Activated CD4-positive, alpha-beta T cell treated with anti-CD3 and anti-CD28 coated beads, Interleukin-2, amount 50 U/mL, for 1 hour (primary cell): ENCODE measurements around the gene PTPRE.
A peak's percentile ranks its signal among the peaks of the same experiment; 100 is the strongest.

Source experiments
- DNase-seq: peaks from one replicate; pipeline ENCODE4 v3.0.0-alpha.2; 2020

The PTPRE gene

GRCh38 chr10:127906548-127907377, at the start of gene PTPRE:
PTPRE (plus strand) TSS chr10:127907103; CDS start chr10:128040882, 133,779 bp downstream.
- peak; percentile 60 for DNase-seq

DNA sequence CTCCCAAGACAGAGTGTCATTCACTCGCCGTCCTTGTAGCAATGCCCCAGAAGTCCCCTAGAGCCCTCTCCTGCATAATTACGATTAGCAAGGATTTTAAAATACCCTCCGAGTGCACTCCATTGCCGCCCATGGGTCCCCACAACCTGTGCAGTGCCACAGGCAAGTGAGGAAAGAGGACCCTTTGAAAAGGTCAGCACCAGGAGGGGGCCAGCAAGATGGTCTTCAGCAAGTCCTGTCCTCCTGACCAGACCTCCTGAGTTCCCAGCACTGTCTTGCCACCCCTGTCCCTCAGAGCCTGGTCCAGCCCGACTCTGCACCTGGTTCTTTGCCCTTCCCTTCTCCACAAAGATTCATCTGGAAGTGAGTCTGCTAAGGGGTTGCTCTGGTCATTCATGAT, 46.3 kb upstream of the PTPRE start:
- DNase-seq = no peak

DNA sequence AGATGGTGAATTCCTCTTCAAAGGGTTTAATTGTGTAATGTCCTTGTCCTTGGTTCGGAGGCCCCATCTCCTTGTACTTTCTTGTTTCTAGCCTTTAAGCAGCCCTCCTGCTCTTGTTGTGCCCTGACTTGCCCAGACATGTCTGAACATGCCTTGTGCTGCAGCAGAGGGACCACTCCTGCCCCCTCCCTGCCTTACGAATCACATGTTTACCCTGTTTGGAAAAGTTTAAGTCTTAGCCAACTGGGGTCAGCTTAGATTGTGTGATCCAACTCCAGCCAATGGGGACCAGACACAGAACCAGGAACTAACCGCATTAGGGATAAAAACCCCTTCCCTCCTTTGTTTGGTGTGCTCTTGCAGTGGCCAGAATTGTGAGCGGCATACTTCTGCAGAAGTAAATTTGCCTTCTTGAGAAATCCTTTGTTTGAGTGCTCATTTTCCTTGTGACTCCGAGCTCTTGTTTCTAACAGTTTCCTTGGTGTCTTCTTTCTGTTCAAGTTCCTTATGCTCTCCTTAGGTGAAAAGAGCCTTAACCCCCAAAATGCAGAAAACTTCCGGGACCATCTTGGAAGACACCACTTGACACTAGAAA, 43.6 kb upstream of the PTPRE start:
- no peak for DNase-seq

DNA sequence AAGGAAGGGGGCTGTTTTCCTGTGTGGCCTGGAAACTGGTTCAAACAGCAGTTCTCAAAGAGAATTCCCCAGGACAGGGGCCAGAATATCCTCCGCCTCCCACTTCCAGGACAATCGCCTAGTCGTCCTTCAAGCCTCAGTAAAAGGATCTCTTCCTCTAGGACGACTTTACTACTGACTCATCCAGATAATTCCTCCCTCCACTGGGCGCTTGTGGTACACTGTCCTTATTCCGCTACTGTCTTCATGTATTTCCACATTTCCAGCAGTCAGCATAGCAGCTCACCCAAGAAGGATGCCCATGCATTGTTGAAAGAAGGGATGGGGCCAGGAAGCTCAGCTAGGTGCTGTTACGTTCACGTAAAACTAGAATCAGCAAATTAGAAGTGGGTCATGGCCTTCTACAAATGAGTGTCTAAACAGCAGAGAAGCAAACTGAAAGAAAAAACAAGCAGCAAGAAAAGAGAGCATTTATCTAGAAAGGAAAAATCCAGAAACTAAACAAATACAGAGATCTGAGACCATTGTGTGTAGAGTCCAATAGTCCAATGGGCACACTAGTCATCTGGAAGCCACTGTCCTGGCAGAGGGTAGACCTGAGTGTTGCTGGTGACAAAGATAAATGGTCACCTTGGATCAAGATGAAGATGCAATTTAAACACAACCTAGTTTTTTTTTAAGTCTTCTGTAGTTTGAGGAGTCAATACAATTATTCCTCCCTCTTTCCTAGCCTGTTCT, 40.5 kb upstream of the PTPRE start:
- no peak for DNase-seq

- no peak for DNase-seq
These were observed 39.1 kb upstream of the PTPRE start for GRCh38 chr10:127867805-127868204.

DNA sequence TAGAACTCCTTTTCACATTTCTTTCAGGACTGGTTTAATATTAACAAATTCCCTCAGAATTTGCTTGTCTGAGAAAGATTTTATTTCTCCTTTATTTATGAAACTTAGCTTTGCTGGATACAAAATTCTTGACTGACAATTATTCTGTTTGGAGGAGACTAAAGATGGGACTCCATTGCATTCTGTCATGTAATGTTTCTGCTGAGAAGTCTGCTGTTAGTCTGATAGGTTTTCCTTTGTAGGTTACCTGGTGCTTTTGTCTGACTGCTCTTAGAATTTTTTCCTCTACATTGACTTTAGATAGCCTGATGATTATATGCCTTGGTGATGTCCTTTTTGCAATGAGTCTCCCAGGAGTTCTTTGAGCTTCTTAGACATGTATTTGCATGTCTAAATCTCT, 37.6 kb upstream of the PTPRE start:
- no peak for DNase-seq

- DNase-seq = no peak
These were observed 35.3 kb upstream of the PTPRE start for GRCh38 chr10:127871631-127872010.

DNA sequence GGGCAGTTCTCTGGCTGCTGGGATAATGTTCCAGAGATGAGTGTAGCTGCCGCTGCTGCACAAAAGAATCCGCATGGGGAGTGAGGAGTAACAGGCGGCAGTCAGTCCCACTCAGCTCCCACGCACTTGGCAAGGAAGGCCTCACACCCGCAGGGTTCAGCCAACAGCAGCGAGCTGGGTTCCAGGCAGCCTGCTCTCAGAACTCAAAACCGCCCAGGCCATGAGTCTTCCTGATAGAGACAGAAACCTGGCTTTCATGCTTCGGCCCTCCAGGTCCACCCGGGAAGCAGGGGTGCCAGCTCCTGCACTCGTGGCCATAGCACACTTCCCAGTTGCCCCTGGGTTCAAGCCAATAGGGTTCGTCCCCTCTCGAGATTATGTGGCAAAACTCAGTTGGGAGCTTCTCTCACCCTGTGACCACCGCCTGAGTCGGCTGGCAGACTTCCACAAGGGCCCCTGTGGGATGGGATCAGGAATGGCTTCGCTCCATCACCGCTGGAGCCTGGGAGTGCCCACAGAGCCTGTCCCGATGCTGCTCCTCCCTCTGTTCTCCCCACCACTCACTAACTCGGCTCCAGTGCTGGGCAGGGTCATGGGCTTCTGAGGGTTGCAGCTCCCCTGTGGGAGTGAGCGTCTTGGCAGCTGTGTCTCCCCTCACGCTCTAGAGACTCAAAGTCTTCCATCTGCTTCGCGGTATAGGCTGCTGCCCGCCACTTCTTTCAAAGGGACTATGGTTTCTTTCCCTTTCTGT, 34.7 kb upstream of the PTPRE start:
- no peak for DNase-seq

- DNase-seq = no peak
These were observed 33.9 kb upstream of the PTPRE start for GRCh38 chr10:127872871-127873600.

DNA sequence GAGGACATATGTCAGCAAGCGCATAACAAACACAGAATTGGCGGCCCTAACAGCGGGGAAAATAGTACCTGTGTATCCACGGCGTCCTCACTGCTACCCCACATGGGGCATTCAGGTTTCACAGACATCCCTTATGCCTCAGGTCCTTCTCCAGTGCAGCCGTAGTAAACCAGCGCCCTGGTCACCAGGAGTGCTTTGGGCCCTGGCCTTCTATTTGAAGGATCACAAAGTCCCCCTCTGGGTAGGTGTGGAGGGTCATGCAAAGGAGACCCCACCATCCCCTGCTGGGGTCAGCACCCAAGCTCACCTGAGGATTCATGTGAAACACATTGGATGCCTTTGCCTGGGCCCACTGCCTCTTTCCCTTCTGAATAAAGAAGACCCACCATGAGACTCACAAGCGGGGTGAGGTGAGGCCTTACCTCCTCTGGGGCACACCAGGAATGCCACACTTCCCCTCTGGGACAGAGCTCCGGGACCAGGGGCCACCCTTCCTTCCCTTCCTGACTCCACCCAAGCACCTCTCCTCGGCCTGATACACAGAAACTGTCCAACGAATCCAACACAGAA, 32.9 kb upstream of the PTPRE start:
- no peak for DNase-seq

DNA sequence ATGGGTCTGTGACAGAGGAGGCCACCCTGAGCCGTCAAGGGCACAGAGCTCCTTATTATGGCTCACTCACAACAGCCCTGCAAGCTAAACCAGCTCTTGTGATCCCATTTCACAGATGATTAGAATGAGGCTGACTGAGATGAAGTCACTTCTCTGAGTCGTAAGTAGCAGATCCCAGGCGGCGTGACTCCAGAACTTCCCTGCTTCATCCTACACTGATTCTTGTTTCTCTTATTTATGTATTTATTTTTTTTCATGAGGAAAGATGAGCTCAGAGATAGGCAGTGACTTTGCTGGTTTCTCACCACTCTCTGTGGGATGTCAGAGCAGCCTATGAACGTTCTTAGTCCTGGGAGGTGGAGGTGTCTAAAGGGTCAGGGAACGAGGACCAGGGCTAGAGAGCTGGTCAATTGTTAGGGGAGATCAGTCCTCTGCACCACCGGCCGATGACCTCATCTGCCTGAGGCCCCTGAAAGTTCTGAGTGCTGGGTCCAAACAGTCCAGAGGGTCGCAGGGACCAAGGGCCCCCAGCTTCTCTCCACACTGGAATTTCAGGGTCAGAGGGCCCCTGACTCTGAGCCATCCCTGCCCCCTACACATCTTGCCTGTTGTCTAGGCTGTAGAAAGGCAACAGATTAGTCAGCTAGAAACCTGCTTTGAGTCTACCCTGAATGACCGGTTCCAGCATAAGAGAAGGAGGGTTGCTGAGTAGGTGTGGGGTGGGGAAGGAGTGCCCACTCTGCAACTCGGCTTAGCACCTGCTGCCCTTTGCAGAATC, 32.0 kb upstream of the PTPRE start:
- DNase-seq = no peak

GRCh38 chr10:127875449-127875765, 31.5 kb upstream of the PTPRE start:
- DNase-seq = no peak

DNA sequence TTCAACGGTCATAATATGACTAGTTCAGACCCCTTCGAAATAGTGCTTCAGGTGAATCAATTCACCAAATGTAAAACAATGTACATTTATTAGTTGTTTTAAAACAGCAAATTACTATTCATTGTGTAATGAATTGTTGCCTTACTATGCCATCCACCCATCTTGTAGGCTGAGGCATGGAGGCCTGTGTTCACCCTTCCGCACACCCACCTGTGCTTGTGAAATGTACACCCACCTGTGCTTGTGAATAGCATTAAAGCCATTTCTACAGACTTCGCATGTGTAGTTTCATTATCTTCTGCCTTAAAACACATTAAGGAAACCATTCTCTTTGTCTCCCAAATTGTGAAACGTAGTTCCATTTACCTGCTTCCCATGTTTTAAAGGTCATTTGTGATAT, 31.0 kb upstream of the PTPRE start:
- DNase-seq = no peak

DNA sequence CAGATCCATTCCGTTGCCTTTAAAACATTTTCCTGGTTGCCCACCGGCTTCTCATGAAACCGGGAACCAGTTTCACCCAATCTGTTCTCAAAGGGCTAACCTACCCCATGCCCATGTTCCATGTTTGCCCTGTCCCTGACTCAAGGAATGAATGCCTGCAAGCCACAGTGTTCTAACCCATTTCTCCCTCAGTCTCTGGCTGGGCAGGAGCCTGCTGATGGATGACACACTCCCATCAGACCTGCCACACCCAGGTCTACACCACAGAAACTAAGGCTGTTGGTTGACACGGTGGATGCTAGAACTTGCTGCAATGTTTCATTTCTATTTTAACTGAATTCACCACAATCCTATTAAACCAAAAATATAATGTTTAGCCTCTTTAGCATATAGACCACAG, 29.8 kb upstream of the PTPRE start:
- DNase-seq = no peak

DNA sequence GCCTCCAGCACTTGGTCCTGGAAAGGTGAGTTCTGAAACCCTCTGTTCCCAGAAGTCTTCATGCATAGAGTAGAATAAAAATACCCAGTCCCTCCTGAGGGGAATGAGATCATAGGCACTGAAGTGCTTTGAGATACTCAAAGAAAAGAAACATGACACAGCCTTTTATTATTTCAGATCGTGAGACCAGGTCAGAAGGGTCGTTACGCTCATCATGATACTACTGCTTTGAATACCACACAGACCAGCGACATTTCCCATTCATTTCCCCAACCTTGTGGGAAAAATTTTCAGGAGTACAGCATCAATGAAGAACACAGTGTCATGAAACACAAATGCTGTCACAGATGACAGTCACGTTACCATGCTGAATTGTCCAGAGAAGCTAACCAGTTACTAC, 29.2 kb upstream of the PTPRE start:
- no peak for DNase-seq

DNA sequence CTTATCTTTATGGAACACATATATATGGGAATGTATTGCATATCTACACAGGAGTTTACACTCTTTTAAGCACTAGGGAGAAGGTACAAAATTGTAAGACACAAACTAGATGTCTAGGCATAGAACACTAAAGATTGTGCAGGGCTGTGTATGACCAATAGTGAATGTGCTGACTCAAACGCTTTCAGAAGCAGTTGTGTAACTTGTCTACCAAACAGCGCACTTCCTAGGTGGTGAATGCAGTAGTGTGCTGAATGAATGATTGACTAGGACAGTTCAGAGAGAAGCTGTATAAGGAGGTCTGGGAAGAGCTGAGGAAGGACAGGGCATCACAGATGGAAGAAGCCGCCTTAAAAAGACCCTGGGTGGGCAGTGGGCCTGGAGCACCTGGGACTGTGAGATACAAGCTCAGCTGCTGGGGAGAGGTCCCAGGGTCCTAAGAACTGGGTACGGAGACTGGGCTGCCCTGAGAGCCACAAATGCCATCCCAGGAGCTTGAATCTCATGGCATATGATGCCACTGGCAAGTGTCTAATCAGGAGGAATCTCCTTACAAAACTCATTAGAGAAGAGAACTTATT, 28.3 kb upstream of the PTPRE start:
- DNase-seq = no peak

DNA sequence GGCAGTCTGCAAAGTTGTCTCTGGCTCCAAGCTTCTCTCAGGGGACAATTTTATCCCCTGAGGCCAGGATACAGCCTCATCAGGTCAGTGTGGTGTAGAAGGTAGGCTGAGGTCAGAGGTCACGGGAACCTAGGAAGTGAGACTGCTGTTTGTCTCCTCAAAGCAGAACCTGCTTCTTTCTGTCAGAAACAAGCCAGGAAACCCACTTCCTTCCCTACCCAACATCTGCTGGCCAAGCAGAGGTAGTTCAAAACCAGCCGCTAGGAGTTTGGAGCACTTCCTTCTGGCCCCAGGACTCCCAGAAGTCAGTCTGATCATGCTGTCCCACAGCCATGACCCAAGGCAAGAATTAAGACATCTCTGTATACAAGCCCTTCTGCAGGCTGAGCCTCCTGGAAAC, 26.3 kb upstream of the PTPRE start:
- no peak for DNase-seq

DNA sequence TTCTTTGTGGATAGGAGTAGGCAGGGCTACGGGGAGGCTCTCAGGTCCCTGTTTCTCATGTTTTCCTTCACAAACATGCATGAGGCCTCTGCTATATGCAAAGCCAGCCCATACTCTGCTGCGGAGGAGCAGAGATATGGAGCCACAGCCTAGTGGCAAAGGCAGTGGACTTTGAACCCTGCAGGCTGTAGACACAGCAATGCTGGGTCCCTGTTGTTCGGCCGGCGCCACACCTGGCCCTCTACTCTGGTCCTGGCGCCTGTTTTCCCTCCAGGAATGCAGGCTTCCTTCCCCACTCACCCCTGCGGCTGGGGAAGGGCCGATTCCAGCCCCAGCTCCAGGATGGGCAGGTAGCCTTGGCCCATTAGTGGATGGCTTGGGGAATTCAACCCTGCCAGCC, 25.6 kb upstream of the PTPRE start:
- DNase-seq = no peak

DNA sequence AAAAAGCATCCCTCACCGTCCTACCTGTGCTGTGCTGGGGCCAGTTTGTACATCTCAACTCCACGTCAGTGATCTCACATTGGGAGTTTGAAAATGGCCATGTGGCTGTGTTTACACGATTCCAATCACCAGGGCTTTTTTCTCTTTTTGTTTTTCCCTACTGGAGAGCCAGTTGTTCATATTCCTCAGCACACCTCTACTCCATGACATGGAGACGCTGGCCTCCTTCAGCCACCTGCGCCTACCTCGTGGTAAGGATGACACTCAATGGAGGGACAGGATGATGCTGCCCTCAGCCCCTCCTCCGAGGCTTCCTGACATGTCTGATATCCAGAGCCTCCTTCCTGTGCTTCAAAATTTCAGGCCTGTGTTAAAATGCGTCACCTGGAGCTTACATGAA, 24.5 kb upstream of the PTPRE start:
- DNase-seq = no peak

- DNase-seq = no peak
These were observed 24.0 kb upstream of the PTPRE start for GRCh38 chr10:127882801-127883459.

GRCh38 chr10:127883516-127883915, 23.4 kb upstream of the PTPRE start:
- DNase-seq = no peak
